Esophagus mucosa (tissue), 1 donor: ENCODE results near the gene SFR1. TPM values are rescaled to one million over a fixed set of nuclear protein-coding genes. Genes with fewer than 3 reads are reported as not detected.

Source experiments
- ATAC-seq: fragments of 200-7000 bp; cut with Tn5 transposase; one replicate; pipeline ENCODE4 v1.9.1; 2020
- total RNA-seq: library from RNA; stranded (reverse); gene quantifications from one replicate; pipeline ENCODE4 v1.2.4, GENCODE V29; 2023
- donor health status: DM: yes; HTN: yes; CAD: no.

The SFR1 gene
- total RNA-seq, result 4.8 TPM

DNA sequence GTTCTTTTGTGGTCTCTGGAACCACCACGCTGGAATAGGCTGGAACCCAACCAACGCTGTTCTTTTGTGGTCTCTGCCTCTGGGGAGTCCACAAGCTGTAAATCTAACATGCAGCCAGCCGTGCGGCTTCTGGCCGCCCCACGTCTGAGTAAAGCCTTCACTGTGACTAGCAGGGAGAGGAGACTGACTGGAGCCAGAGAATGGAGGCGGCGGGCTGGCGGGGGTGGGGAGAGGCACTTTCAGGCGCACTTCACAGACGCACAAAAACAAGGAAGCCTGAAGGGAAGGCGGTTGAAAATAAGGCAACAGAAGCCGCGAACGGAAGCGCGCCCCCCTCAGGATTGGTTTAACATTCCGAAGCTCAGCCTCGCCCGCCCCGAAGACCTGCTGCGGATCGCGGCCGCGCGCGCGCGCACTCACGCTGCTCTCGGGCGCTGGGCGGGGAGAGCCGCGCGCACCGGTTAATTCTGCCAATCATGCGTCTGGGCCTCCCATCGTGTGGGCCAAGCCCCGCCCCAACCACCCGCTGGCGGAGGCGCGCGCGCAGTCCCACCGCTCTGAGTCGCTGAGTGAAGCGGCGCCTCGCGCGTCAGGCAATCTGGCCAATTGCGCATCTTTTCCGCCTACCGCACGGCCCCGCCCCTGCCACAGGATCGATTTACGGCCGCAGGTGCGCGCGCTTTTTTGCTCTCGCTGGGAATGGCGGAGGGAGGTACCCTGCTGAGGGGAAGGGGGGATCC lies at the start of gene SFR1:
Gene SFR1 (plus strand): TSS at position 687 of the 740 bp plus-strand sequence. CDS start 13 bp downstream, at position 700.
- ATAC-seq, result peak; percentile 97

DNA sequence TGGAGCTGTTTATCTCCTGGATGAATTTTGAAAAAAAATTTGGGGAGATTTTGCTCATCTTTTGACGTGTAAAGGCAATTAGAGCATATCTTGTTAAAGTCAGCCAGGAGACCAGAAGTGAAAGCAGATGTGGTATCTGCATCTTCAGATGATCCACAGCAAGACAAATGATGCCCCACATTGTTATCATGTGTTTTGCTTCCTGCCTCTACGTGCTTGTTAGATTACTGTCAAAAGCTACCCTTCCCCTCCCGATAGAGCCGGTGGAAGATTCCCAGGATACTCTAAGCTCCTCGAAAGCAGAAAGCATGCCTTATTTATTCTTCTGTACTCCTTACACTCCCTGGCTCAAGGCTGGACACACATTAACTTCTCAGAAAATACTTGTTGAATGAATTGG lies 49.2 kb upstream of the SFR1 start:
- no peak for ATAC-seq

- ATAC-seq, result no peak
These were observed 47.5 kb upstream of the SFR1 start for GRCh38 chr10:104074505-104074904.

GRCh38 chr10:104076743-104077160 lies 45.2 kb upstream of the SFR1 start:
- ATAC-seq, result peak; percentile 36

GRCh38 chr10:104077247-104077646 lies 44.7 kb upstream of the SFR1 start:
- no peak for ATAC-seq

- no peak for ATAC-seq
These were observed 44.3 kb upstream of the SFR1 start for GRCh38 chr10:104077663-104078151.

- ATAC-seq, result peak; percentile 25
These were observed 41.2 kb upstream of the SFR1 start for GRCh38 chr10:104080762-104081161.

DNA sequence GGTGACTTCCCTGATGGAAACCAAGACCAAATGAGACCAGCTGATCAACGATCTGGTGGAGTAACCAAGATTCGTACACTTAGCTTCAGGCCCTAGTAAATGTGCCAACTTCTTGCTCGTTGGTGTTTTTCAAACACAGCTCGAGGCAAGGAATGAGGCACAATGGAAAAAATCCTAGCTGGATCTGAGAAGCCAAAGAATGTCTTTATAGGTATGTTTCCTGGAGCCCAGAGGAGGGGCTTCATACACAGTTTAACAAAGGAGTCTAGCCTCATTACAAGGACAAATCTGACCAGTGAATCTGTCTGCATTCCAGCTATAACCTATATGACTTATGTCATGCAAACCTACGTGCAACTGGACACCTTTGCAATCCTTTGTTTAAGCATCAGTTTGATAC lies 40.0 kb upstream of the SFR1 start:
- no peak for ATAC-seq

- no peak for ATAC-seq
These were observed 37.4 kb upstream of the SFR1 start for GRCh38 chr10:104084482-104085142.

- peak; percentile 60 for ATAC-seq
These were observed 36.1 kb upstream of the SFR1 start, which contains the start of gene COL17A1 for GRCh38 chr10:104085801-104086400. COL17A1 (minus strand) TSS chr10:104085880; CDS start chr10:104080673, 5,207 bp downstream.

DNA sequence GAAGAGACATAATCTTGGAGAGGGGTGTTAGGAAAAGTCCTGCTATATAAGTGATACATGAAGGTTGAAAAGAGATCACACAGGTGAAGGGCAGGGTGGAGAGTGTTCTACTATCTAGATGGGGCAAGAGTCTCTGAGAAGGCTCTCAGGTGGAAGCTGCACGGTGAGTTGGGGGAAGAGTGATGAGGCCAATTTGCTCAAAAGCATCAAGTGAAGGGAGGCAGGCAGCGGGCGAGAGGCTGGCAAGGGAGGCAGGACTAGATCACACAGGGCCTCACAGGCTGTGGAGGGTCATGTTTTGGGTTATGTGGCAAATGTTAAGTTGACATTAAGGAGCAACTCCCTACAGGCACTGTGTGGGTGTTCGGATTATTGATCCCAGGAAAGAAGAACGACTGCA lies 33.7 kb upstream of the SFR1 start:
- ATAC-seq, result no peak

GRCh38 chr10:104089621-104090020 lies 32.4 kb upstream of the SFR1 start:
- ATAC-seq, result no peak

GRCh38 chr10:104090611-104091010 lies 31.4 kb upstream of the SFR1 start:
- ATAC-seq, result no peak

DNA sequence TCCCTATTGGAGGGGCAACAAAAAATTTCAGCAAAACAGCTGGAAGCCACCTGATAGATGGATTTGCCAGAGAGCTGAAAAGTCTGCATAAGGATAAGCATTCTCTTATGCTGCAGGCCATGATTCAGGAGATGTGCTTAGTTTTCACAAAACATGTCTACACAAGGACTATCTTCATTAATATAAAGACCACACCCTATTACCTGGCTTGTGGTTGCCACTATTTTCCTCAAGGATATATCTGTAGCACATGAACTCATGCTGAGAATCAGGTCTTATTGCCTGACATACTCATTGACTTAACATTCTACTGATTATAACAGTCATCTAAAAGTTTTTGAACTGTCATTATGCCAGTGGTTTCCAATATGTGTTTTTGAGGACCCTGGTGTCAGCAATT lies 29.2 kb upstream of the SFR1 start:
- ATAC-seq, result peak; percentile 85

DNA sequence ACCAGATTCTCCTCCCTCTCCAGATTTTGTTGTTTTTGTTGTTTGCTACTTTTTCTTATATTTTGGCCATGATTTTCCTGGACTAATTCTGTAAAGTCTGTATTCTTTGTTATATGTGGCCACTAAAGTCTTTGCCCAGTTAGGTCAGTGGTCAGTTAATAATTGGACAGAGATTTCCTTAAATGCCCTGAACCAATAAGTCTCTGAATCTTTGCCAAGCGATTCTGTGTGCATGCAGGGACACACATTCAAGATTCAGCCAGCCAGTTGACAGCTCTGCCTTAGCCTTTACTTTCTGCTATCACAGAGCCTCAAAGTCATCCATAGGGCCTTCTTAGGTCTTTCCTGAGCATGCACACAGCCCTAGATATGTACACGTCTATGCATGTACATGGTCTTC lies 25.3 kb upstream of the SFR1 start:
- no peak for ATAC-seq

DNA sequence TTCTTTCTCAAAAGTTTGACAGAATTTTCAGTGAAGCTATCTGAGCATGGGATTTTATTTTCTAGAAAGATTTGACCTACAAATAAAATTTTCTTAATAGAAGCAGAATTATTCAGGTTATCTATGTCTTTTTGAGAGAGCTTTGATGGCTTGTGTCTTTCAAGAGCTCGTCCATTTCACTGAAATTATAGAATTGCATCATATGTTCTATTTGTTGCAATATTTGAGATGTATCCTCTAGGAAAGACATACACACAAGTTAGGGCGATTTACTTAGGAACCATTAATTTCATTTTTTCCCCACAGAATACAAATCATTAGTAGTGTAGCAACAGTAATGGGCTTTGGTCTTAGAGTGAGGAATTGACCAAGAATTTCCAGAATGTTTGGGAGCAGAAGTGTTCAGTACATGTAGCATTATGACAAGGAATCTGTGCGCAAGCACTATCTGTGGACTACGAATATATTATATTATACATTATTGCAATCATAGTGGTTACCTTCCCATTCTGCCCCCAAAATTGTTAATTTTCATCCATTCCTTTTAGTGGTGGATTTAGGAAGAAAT lies 23.5 kb upstream of the SFR1 start:
- no peak for ATAC-seq

DNA sequence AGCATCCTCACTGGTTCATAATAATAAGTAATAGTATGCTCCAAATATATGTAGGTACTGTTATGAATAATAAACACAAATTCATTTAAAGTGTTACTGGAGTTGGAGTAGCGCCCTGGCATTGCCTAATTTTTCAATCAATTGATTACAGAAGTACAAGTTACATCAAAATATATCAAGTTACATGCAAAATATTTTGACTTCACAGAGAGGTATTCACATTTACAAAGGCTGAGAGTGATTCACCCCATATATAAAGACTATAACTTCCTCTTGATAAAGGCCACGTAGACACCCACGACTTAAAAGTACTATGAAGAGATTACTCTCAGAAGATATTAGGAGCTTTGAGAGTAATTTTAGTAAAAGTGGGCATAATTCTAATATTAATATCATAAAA lies 22.7 kb upstream of the SFR1 start:
- no peak for ATAC-seq

- no peak for ATAC-seq
These were observed 22.0 kb upstream of the SFR1 start for GRCh38 chr10:104099941-104100340.

GRCh38 chr10:104100795-104101194 lies 21.2 kb upstream of the SFR1 start:
- no peak for ATAC-seq

- no peak for ATAC-seq
These were observed 20.1 kb upstream of the SFR1 start for GRCh38 chr10:104101902-104102301.

GRCh38 chr10:104103956-104104355 lies 18.0 kb upstream of the SFR1 start:
- ATAC-seq, result no peak

- no peak for ATAC-seq
These were observed 17.6 kb upstream of the SFR1 start for GRCh38 chr10:104104418-104104817.

DNA sequence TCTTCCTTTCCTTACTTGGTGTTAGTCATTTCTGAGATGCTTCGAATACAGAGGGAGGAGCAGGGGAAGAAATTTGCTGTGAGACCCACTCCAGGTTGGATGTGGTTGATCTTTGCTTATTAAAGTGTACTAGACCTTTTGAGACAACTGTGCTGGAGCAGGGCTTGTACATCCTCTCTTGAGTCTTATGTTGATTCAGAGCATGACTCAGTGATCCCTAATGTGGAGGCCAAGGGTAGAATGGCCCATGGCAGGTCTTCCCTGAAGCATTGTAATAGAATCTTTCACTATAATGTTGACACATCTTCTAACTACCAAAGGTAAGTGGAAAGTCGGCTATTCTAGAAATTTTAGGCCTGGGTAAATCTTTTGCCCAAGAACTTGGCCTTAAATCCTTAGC lies 17.0 kb upstream of the SFR1 start:
- ATAC-seq, result peak; percentile 81
